ENCODE measurements around the gene CCDC24. TPM values are rescaled to one million over a fixed set of nuclear protein-coding genes. Genes with fewer than 3 reads are reported as not detected.

CCDC24 gene
- total RNA-seq, 1 donor from 2014 or later: 14.9 TPM

DNA sequence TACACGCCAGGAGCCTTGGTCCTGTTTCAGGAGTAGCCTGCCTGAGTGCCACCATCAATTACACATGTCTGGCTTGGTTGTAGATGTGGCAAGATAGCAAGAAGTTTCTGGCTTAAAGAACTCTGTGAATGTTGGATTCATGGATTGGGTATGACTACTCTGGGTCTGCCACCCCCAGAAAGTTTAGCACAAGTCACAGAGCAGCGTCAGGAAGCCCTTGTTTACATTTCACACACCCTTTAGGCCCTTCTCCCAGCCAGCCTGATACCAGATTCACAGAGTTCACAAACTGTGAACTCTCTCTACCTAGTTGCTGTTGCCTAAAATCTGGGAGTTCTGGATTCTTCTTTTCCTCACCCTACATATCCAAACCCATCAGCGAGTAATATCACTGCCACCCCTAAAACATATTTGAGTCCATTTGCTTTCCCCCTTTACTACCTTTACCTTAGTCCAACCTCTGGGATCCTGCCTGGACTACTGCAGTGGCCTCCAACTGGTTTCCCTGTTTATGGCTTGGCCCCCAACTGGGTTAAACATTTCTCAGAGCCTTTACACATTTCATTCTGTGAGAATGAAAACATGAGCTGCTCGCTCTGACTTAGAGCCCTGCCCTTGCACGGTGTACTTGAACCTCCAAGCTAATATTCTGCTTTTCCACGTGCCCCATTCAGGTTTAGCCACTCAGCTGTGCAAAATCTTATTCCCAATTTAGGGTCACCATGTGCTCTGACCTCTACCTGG, 4.1 kb upstream of the CCDC24 start:
- Mint-ChIP-seq H3K27me3 (no peaks in the 10 kb centered on the region), H3K9me3 (no peaks in the 10 kb centered on the region), H3K4me3 (no peak overlapping the region), H3K4me1 (ENCODE audit: unreplicated experiment) (peaks cover 15% of the 10 kb centered on the region), H3K27ac (peak overlapping the region; percentile 15), H3K36me3 (peaks cover 14% of the 10 kb centered on the region)
- TF ChIP-seq, protein P1, sequence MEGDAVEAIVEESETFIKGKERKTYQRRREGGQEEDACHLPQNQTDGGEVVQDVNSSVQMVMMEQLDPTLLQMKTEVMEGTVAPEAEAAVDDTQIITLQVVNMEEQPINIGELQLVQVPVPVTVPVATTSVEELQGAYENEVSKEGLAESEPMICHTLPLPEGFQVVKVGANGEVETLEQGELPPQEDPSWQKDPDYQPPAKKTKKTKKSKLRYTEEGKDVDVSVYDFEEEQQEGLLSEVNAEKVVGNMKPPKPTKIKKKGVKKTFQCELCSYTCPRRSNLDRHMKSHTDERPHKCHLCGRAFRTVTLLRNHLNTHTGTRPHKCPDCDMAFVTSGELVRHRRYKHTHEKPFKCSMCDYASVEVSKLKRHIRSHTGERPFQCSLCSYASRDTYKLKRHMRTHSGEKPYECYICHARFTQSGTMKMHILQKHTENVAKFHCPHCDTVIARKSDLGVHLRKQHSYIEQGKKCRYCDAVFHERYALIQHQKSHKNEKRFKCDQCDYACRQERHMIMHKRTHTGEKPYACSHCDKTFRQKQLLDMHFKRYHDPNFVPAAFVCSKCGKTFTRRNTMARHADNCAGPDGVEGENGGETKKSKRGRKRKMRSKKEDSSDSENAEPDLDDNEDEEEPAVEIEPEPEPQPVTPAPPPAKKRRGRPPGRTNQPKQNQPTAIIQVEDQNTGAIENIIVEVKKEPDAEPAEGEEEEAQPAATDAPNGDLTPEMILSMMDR (conservative IDR thresholded peaks at IDR 0.05): no peak
- DNase-seq (ENCODE audit: extremely low spot score, unreplicated experiment): no peak

DNA sequence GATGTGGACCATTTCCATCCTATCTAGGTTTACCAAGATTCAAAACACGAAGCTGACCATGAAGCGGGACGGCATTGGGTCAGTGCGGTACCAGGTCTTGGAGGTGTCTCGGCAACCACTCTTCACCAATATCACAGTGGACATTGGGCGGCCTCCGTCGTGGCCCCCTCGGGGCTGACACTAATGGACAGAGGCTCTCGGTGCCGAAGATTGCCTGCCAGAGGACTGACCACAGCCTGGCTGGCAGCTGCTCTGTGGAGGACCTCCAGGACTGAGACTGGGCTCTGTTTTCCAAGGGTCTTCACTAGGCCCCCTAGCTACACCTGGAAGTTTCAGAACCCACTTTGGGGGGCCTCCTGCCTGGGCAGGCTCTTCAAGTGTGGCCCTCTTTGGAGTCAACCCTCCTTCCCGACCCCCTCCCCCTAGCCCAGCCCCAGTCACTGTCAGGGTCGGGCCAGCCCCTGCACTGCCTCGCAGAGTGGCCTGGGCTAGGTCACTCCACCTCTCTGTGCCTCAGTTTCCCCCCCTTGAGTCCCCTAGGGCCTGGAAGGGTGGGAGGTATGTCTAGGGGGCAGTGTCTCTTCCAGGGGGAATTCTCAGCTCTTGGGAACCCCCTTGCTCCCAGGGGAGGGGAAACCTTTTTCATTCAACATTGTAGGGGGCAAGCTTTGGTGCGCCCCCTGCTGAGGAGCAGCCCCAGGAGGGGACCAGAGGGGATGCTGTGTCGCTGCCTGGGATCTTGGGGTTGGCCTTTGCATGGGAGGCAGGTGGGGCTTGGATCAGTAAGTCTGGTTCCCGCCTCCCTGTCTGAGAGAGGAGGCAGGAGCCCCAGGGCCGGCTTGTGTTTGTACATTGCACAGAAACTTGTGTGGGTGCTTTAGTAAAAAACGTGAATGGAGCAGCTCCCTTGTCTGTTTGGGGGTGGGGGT, 864 bp upstream of the CCDC24 start:
- no peak for DNase-seq (ENCODE audit: extremely low spot score, unreplicated experiment)
- no peaks in the 10 kb centered on the region for H3K9me3 Mint-ChIP-seq
- no peaks in the 10 kb centered on the region for H3K27me3 Mint-ChIP-seq
- H3K4me3 Mint-ChIP-seq: peak overlapping the region; percentile 91
- H3K27ac Mint-ChIP-seq: peak overlapping the region; percentile 28
- TF ChIP-seq, protein P1 (conservative IDR thresholded peaks at IDR 0.05): no peak
- H3K4me1 Mint-ChIP-seq (ENCODE audit: unreplicated experiment): peaks cover 5% of the 10 kb centered on the region
- peaks cover 5% of the 10 kb centered on the region for H3K36me3 Mint-ChIP-seq

DNA sequence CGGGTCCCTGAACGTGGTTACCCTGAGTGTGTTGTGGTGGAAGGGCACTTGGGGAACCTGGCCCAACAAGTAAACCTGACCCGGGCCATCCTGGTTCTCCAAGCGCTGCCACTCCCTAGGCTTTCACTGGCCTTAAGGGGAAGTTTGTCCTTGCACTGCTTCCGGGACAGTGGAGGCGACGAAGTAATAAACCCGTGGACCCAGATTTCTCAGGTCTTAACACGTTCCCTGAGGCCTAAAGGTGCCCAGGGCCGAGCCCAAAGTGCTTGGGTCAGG, 261 bp upstream of the CCDC24 start:
- Mint-ChIP-seq H3K27ac (peak overlapping the region; percentile 28), H3K4me3 (peak overlapping the region; percentile 91), H3K27me3 (no peaks in the 10 kb centered on the region), H3K36me3 (no peaks in the 10 kb centered on the region), H3K4me1 (ENCODE audit: unreplicated experiment) (peaks cover 5% of the 10 kb centered on the region), H3K9me3 (no peaks in the 10 kb centered on the region)
- no peak for DNase-seq (ENCODE audit: extremely low spot score, unreplicated experiment)
- TF ChIP-seq, protein P1 (conservative IDR thresholded peaks at IDR 0.05): no peak

DNA sequence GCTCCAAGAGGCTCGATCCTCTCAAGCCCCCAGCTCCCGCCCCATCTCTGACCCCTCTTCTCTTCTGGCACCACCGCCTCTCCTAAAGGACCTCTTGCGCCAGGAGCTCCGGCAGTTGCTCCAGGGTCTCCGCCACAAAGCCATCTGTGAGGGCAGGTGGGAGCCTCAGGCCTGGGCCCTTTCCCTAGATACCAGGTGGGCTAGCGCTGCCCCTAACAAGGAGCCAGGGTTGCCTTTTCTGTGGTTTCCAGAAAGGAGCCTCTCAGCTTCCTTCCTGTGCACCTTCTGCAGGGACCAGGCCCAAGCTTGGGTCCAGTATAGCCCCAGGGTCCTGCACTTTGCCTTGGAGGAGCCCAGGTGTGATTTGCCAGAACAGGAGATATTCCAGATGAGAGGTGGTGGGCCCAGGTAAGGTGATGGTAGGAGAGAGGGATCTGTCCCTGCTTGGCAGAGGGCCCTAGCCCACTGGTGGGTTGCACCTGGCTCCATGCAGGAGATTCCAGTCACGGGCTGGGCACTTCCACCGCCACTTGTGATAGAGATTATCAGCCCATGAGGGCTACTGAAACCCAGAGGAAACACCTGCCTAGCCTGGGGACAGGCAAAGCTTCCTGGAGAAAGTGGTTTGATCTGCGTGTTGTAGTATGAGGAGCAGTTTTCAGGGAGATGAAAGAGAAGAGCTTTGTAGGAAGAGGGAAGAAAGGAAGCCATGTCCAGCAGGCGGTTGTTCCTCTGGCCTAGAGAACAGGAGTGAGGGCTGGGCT, 1.0 kb downstream of the CCDC24 start:
- H3K27ac Mint-ChIP-seq: peak overlapping the region; percentile 28
- no peaks in the 10 kb centered on the region for H3K36me3 Mint-ChIP-seq
- DNase-seq (ENCODE audit: extremely low spot score, unreplicated experiment): no peak
- H3K27me3 Mint-ChIP-seq: no peaks in the 10 kb centered on the region
- peak overlapping the region; percentile 91 for H3K4me3 Mint-ChIP-seq
- peaks cover 5% of the 10 kb centered on the region for H3K4me1 Mint-ChIP-seq (ENCODE audit: unreplicated experiment)
- no peaks in the 10 kb centered on the region for H3K9me3 Mint-ChIP-seq
- TF ChIP-seq, protein P1 (conservative IDR thresholded peaks at IDR 0.05): no peak

DNA sequence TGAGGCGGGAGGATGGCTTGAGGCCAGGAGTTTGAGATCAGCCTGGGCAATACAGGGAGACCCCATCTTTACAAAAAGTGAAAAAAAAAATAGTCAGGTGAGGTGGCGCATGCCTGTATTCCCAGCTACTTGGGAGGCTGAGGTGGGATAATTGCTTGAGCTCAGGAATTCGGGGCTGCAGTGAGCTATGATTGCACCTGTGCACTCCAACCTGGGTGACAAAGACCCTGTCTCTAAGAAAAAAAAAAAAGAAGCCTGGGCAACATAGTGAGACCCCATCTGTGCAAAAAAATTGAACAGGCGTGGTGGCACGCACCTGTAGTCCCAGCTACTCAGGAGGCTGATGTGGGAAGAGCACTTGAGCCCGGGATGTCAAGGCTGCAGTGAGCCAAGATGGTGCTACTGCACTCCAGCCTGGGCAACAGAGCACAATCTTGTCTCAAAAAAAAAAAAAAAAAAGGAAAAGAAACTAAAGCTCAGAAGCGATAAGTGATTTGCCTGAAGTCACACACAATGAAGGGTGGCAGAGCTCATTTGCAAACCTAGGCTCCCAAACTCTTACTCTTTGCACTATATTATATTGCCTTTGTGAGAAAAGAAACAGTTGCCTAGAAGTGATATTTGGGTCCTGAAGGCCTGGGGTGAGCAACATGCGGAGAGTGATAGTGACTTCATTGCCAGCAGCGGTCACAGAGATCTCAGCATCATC, 2.0 kb downstream of the CCDC24 start:
- H3K4me3 Mint-ChIP-seq: peak overlapping the region; percentile 9
- TF ChIP-seq, protein P1 (conservative IDR thresholded peaks at IDR 0.05): no peak
- no peak for DNase-seq (ENCODE audit: extremely low spot score, unreplicated experiment)
- no peaks in the 10 kb centered on the region for H3K27me3 Mint-ChIP-seq
- H3K36me3 Mint-ChIP-seq: no peaks in the 10 kb centered on the region
- H3K27ac Mint-ChIP-seq: peak overlapping the region; percentile 28
- no peaks in the 10 kb centered on the region for H3K9me3 Mint-ChIP-seq
- peaks cover 5% of the 10 kb centered on the region for H3K4me1 Mint-ChIP-seq (ENCODE audit: unreplicated experiment)
